T-helper 2 cell (primary cell): ENCODE results near the gene PKN2.

ENCODE experiments used
- DNase-seq, 5 experiments: peaks; one replicate each; pipeline versions ENCODE4 v3.0.0 to v3.0.0-alpha.2; 2012 to 2022

The PKN2 gene

DNA sequence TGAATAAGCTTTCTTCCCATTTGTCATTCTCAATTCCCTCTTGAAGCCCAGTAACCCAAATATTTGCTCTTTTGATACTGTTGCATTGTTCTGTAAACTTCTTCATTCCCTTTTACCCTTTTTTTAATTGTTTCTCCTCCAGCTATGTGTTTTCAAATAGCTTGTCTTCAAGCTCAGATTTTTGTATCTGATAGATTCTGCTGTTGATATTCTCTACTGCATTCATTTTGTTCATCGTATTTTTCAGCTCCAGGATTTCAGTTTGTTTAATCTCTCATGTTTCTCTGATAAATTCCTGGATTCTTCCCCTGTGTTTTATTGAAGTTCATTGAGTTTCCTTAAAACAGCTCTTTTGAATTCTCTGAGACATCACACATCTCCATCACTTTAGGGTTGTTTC lies 51.8 kb downstream of the PKN2 start:
- DNase-seq, result no peak

DNA sequence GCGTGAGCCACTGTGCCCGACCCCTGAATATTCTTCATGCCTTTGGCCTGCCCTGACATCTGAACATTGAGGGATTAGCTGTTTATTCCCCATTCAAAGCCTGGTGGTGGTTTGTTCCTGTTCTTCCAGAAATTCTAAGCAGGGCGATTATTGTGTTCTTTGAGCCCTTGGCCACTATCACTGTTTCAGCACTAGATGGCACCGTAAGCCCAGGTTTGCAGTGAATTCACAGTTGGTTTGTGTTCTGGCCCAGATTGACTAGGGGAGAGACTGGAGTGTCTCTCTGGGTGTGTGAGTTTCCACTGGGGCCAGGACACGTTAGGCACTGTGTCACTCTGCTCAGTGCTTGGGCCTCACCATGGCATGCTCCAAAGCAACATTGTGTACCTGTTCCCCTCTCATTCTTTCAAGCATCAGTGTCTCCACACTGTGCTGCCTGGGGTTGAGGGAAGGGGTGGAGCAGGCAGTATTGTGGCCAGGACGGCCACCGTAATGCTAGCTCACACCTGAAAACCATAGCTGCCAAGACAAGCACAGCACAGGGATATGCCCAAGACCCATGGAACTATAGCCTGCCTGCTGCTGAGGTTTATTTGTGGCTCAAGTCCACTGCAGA lies 52.7 kb downstream of the PKN2 start:
- DNase-seq, result peak in 1 of 5 experiments; percentile 37

DNA sequence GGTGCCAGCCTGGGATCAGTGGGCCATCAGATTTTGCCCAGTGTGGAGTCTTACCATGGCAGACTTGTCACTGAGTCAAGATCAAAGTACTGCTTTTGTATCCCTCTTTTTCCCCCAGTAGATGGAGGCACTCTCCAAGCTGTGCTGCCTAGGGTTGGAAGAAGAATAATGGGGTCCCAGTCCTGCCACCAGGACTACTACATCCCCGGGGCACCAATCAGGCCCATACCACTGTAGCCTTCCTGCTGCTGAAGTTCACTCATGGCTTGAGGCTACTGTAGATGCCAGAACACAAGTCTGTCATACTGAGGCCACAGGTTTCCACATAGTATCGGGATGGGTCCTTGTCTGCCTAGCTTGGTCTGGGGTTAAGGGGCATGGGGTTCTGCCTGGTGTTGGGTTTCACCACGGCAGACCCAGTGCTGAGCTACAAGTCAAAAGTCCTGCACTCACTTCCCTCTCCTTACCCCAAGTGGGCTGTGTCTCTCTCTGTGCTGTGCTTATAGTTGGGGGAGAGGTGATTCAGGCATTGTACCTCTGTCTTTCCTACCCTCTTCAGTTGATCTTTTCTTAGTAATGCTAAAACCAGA lies 53.4 kb downstream of the PKN2 start:
- no peak for DNase-seq

DNA sequence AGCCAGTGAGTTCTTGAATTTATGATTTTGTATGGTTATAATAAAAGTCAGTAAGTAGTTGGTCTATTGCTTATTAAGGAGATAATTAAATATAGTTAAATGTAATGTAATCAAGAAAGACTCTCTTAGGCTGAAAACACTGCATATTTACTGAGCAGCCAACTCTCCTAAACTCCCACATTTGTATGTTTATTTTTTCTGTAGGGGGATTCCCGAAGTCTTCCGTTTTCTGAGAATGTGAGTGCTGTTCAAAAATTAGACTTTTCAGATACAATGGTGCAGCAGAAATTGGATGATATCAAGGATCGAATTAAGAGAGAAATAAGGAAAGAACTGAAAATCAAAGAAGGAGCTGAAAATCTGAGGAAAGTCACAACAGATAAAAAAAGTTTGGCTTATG lies 56.7 kb downstream of the PKN2 start:
- DNase-seq, result no peak

DNA sequence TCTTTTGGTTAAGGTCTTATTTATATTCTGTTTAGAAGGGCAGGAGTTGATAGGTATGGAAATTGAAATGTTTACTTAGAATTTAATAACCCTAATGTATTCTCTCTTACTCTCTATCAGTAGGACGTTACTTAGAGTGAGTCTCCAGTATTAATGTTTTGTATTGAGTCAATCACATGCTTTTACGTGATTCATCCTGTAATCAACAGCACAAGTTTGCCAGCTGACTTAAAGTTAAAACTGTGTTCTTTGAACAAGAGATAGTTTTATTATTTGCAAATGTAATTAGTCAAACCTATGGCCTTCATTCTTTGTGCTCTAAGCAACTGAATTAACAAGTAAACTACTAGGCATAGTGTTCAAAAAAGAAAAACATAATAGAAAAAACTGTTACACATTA lies 57.3 kb downstream of the PKN2 start:
- DNase-seq, result no peak

DNA sequence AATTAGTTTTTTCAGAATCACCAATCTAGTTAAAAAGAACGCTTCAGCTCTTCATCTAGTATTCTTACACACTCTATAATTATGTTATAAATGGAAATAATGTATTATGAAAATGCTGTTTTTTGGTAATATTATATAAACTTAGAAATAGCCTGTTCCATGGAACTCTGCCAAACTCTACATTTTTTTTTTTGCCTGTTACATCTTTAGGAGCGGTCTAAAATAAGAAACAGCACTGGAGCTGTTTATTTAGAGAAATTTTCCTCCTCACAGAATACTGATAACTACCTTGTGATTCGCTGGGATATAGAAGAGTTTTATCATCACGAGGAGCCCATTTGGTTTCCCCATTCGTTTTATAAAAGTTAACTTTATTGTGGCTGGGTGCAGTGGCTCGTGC lies 58.5 kb downstream of the PKN2 start:
- DNase-seq, result no peak

DNA sequence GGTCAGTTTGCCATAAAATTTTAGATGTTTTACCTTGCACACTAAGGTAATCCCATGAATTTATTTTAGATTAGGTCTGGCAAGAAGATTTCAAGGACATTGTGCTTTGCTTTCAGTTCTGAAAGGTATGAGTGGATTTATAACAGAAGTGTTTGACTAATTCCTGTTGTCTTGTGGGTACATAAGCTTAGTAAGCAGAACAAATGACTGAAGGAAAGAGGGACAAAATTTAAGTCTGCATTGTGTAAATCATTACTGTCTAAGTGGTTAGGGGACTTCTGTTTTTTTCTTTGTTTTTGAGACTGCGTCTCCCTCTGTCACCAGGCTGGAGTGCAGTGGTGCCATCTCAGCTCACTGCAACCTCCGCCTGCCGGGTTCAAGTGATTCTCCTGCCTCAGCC lies 60.1 kb downstream of the PKN2 start:
- peak in 1 of 5 experiments; percentile 52 for DNase-seq

DNA sequence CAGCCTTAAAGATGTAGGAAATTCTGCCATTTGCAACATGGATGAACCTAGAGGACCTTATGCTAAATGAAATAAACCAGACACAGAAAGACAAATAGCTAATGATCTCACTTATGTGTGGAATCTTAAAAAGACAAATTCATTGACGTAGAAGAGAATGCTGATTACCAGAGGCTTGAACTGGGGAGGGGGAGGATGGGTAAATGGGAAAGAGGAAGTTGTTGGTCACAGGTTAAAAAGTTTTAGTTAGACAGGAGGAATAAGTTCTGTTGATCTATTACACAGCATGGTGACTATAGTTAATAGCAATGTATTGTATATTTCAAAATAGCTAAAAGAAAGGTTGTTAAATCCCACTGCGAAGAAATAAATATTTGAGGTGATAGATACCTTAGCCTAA lies 62.8 kb downstream of the PKN2 start:
- DNase-seq, result no peak

DNA sequence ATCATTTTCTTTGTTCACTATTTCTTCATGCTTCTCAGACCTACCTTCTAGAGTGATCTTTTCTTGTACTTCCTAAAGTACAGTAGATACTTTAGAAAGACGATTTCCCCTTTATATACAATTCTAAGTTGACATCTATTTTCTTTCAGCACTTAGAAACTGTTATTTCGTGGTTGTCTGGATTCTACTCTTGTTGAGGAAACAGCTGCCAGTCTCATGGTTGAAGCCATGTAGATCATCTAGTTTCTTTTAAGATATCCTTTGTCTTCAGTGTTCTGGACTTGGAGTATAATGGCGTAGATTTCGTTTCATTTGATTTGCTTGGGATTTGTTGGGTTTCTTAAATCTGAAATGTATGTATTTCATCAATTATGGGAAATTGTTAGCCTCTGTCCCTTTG lies 67.6 kb downstream of the PKN2 start:
- DNase-seq, result no peak

DNA sequence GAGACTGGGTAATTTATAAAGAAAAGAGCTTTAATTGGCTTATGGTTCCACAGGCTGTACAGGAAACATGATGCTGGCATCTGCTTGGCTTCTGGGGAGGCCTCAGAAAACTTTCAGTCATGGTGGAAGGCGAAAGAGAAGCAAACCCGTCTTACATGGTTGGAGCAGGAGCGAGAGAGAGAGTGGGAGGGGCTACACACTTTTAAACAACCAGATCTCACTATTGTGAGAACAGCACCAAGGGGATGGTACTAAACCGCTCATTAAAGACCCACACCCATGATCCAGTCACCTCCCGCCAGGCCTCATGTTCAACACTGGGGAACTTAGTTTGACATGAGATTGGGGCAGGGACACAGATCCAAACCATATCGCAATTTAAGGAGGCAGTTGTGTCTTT lies 69.4 kb downstream of the PKN2 start:
- no peak for DNase-seq

DNA sequence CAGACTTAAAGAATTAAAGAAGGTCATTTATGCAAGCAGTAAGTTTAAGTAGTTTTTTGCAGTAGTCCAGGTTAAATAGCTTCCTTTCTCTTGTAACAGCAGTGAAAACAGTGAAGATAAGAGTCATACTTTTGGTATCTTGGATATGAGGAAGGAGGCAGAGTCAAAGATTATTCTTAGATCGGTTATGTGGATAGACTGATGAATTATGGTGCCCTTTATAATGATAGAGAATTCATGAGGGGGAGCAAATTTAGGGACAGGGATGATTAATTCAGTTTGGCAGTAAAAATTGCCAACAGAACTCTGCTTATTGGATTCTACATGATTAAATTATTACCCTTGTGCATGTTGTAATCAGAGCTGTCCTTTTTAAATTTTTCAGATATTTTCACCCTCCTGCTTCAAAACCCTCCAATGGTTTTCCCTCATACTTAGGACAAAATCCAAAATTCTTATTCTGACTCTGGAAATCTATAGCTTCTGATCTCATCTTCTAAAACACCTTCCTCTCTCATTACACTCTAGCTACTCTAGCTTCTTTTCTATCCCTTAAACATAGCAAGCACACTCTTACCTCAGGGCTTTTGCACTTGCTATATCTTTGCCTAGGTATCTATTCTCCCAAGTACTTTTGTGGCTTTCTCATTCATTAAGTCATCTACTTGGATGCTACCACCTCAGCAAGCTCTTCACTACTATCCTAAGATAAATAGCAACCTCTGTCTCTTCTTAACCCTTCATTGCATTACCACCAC lies 79.8 kb downstream of the PKN2 start:
- no peak for DNase-seq

DNA sequence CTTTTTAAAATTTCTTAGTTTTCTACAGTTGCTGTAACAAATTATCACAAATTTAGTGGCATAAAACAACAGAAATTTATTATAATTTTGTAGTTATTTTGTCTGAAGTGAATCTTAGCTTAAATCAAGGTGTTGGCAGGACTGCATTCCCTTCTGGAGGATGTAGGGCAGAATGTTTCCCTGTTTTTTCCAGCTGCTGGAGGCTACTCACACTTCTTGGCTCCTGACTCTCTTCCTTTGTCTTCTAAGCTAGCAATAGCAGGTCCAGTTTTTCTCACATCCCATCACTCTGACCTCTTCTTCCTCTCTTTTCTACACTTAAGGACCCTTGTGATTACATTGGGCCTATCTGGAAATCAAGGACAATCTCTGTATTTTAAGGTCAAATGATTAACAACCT lies 84.1 kb downstream of the PKN2 start:
- DNase-seq, result no peak

DNA sequence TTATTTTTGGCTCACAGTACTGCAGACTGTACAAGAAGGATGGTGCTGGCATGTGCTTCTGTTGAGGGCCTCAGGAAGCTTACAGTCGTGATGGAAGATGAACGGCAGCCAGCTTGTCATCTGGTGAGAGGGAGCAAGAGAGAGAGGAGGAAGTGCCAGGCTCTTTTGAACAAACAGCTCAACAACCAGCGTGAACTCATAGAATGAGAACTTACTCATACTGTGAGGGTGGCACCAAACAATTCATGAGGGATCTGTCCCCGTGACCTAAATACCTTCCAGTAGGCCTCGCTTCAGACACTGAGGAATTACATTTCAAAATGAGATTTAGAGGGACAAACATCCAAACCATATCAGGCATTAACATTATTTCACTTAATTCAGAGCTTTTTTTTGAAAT lies 84.7 kb downstream of the PKN2 start:
- no peak for DNase-seq

DNA sequence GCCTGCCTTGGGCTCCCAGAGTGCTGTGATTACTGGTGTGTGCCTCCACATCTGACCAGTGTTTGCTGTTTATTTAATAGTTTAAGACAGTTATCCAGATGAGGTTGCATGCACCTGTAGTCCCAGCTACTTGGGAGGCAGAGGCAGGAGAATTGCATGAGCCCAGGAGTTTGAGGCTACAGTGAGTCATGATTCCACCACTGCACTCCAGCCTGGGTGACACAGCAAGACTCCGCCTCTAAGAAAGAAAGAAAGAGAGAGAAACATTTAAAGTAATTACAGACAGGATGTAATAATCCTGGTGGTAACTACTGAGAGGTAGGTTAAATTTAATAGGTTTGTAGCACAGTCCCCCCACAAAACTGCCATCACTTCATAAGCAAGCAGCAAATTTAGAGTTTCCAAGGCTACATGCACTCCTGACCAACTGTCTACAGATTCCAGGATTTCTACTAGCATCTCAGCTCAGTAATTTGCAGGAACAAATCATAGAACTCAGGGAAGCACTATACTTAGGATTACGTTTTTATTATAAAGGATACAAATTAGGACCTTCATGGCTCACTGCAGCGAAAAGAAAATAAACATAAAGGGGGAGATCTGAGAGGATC lies 89.6 kb downstream of the PKN2 start:
- DNase-seq, result peak in 1 of 5 experiments; percentile 7

DNA sequence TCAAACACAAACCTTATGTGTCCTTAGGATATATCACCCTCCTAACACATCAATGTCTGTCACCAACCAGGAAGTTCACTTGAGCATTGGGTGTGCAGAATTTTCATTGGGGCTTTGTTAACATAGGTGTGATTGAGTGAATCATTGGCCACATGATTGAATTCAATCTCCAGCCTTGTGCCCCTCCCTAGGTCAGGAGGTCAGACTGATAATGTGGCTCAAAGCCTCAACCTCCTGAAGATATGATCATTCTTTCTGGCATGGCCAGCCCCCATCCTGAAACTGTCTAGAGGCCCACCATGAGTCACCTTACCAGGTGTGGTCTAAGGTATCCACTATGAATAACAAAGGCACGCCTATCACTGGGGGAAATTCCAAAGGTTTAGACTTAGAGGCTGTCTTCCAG lies 90.1 kb downstream of the PKN2 start:
- no peak for DNase-seq

DNA sequence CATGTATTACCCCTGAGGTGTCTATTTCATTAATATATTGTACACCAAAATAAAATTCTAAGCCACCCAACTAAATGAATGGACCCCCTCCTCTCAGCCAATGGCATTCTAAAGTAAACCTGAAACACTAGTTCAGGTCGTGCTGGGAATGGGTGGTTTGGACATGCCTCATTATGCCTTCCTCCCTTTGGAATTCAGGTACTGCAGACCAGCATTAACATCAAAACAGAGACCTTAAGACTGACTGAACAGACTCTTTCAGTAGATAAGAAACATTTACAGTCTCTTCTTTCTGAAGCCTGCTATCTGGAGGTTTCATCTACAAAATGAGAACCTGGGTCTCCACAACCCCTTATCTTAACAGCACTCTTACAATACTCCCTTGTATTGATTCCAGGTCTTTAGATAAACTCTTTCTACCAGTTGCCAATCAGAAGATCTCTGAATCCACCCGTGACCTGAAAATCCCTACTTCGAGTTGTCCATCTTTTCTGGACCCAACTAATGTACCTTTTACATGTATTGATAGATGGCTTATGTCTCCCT lies 93.6 kb downstream of the PKN2 start:
- no peak for DNase-seq

DNA sequence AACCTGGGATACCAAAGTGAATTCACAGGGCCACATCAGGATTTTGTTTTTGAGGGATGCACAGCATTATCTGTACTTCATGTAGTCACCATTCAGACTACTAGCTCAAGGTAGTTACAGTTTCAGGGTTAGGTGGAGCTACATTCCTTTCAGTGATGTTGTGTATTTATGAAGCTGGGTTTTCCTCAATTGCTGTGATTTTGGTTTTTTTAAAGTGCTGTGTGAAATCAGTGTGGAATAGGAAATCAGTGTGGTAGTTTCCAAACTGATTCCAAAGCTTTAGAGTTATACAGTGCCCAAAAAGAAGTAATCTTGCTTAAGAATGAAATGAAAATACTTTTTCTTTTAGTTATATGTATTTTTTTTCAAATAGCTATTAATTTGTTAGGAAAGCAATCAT lies 95.8 kb downstream of the PKN2 start:
- DNase-seq, result no peak

DNA sequence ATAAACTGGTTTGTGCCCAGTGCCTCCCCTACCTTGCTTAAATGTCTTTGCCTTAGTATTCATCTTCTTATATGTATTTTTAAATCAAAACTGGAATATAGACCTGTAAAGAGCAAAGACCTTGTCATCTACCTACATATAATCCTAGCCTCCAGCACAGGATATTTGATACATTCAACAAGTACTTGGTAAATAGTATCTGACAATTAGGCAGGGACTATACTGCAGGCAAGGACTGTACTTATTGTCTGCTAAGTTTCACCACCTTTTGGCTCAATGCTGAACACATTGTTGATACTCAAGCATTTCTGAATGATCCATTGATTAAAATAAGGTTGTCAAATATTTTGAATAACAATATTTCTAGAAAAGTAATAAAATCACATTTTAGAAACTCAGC lies 96.4 kb downstream of the PKN2 start:
- DNase-seq, result no peak

DNA sequence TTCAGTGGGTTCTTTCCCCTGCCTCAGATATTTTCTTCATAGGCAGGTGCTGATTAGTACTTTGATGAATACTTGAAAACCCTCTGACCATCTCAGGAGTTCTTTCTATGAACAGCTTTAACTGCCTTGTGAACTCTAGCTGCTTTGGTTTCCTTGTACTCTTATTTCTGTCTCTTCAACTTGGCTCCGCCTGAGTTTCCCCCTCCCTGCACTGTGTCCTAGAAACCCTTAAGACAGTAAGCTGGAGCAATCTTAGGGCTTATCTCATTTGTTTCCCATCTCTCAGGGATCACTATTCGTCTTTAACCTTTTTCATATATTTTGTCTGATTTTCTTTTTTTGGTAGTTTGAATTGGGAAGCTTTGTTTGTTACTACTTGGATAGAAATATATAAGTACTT lies 99.1 kb downstream of the PKN2 start:
- no peak for DNase-seq

DNA sequence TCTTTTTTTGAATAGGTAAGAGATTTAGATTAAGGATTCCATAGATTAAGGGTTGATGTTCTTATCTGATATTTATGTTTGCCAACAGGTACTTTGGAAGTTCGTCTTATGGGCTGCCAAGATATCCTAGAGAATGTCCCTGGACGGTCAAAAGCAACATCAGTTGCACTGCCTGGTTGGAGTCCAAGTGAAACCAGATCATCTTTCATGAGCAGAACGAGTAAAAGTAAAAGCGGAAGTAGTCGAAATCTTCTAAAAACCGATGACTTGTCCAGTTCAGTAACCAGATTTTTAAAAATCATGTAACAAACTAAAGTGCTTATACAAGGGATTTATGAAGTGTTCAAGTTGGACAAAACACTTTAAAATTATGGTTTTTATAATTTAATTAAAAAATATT lies 100.5 kb downstream of the PKN2 start:
- no peak for DNase-seq

DNA sequence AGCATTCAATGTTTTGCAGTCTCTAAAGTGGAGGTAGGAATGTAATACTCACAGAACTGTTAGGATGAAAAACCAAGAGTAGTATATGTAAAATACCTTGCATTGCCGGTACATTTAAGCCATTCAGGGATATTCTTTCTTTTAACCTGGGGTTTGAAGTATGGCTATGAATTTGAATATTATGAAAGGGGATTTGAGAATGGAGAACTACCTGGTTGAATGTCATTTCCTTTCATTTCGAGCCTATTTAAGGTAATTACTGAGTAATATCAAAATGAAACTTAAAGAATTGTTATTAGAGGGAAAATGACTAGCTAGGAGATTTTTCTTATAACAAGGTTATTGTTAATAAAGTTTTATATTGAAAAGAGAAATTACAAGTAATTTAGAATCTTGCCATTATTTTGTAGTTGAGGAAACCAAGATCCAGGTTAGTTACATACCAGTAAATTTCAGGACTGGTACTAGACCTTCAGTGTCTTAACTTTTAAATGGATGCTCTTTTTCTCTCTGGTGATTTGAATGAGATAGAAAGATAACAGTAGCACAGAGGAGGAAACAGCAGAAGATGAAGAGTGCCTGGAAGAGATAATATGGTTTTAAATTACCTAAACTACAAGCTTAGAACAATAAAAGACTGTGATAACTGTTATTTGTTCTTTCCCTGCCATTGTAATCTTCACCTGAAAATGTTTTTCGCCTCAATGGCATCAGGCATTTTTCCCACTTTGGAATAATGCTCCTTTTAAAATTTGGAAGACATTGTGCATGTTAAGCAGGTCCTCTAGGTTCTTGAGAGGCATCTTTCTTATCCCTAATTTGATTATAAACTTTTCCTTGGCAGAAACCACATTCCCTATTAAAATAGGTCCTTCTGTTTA lies 103.2 kb downstream of the PKN2 start:
- DNase-seq, result no peak

DNA sequence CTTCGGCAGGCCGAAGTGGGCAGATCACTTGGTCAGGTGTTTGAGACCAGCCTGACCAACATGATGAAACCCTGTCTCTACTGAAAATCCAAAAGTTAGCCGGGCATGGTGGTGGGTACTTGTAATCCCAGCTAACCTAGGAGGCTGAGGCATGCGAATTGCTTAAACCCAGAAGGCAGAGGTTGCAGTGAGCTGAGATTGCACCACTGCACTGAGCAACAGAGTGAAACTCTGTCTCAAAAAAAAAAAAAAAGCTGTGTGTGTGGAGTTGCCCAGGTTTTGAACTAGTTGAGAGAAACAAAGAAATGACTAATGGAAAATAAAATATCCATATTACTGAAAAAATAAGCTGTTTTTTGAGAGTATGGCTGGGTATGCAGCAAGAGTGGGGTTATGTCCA lies 107.1 kb downstream of the PKN2 start:
- no peak for DNase-seq

DNA sequence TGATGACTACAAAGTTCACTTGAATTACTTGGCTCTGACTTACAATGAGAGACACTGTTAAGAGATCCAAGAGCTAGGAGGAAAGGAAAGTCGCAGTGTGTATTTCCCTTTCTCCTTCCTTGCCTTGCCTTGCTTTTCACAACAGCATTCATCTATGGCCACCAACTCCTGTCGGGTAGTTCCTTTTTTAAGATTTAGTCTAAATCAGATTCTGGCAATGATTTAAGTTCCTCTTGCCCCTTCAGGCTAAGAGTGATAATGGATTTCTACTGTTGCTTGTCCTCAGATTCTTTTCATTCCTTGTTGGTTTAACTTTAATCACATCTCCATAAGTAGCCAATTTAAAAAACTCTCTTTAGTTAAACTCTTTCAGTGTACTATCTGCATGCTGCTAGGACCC lies 115.4 kb downstream of the PKN2 start:
- DNase-seq, result no peak
